Panc1 (cell line): Measurements from ENCODE around the gene GALNTL6. TPM values are rescaled to one million over a fixed set of nuclear protein-coding genes. Genes with fewer than 3 reads are reported as not detected.

Experiments used
- ATAC-seq: fragments of 200-7000 bp; cut with Tn5 transposase; 2 replicates; pipeline ENCODE4 v1.9.1; 2020; ENCODE audit warnings: mild to moderate bottlenecking, moderate library complexity
- BruUV-seq: library from RNA; stranded (reverse); fragments of 400-500 nt; replicated peaks from 2 replicates; lab custom pipeline; 2021; lab: Mats Ljungman, UMichigan
- CTCF ChIA-PET: fragments of 300-600 bp; sonication (Branson Sonifier 250); formaldehyde crosslinking; loops from one replicate; lab custom pipeline; 2022; ENCODE audit warnings: antibody characterized with exemption; lab: Charles Lee
- POLR2A ChIA-PET: fragments of 300-600 bp; sonication (Branson Sonifier 250); formaldehyde crosslinking; loops from one replicate; lab custom pipeline; 2022; ENCODE audit warnings: antibody characterized with exemption; lab: Charles Lee
- DNase-seq: peaks from one replicate; pipeline ENCODE4 v3.0.0-alpha.2; 2010; ENCODE audit warnings: low read depth, low spot score
- H3K27ac ChIP-seq: 2 replicates; pipeline ENCODE4 v1.5.1; 2011; ENCODE audit warnings: mild to moderate bottlenecking, low read length, inconsistent platforms
- H3K27me3 ChIP-seq: fragments of 200-500 bp; sonication (Bioruptor generic); 2 replicates; pipeline ENCODE4 v1.6.0; 2014; ENCODE audit warnings: low read length, inconsistent platforms; ENCODE audit not compliant: control insufficient read depth, insufficient read depth
- H3K36me3 ChIP-seq: fragments of 200-500 bp; sonication (Bioruptor generic); 2 replicates; pipeline ENCODE4 v1.5.1; 2014; ENCODE audit warnings: inconsistent platforms, mild to moderate bottlenecking, low read length, moderate library complexity; ENCODE audit not compliant: control insufficient read depth, insufficient read depth
- H3K4me1 ChIP-seq: 2 replicates; pipeline ENCODE4 v1.5.1; 2011; ENCODE audit warnings: inconsistent platforms, mild to moderate bottlenecking, low read length, moderate library complexity; ENCODE audit not compliant: control insufficient read depth, insufficient read depth
- H3K4me3 ChIP-seq, 2 experiments: 2 replicates each; pipeline ENCODE4 v1.5.1; 2011 to 2012; ENCODE audit warnings: low read depth in 2 of 2, low read length in 2 of 2, mild to moderate bottlenecking in 2 of 2, inconsistent platforms in 1 of 2, moderate library complexity in 1 of 2
- H3K9me3 ChIP-seq: fragments of 200-500 bp; sonication (Bioruptor generic); 2 replicates; pipeline ENCODE4 v1.5.1; 2014; ENCODE audit warnings: low read depth, mild to moderate bottlenecking, inconsistent platforms, low read length, moderate library complexity; ENCODE audit not compliant: control insufficient read depth, insufficient read depth
- POLR2AphosphoS5 ChIP-seq: IDR thresholded peaks from 2 replicates; pipeline ENCODE4 v1.6.1; 2012; ENCODE audit warnings: mild to moderate bottlenecking, low read depth, low read length, moderate library complexity
- SIN3A ChIP-seq: IDR thresholded peaks from 2 replicates; pipeline ENCODE4 v1.6.1; 2012; ENCODE audit warnings: low read depth, mild to moderate bottlenecking, low read length, moderate library complexity, borderline replicate concordance; ENCODE audit not compliant: insufficient read depth
- TCF7L2 ChIP-seq: IDR thresholded peaks from 2 replicates; pipeline ENCODE4 v1.6.1; 2011; ENCODE audit warnings: mild to moderate bottlenecking, low read depth, low read length, inconsistent platforms
- in situ Hi-C: cut with HindIII; loops from 2 replicates; pipeline ENCODE4 v1.10.0; 2016; ENCODE audit warnings: low sequenced_read_pairs, low pct_unique_long_range_greater_than_20kb
- intact Hi-C: fragments of 100-400 bp; cut with micrococcal nuclease; formaldehyde crosslinking; loops from one replicate; pipeline ENCODE4 v1.10.0; 2022; ENCODE audit not compliant: unreplicated experiment
- total RNA-seq: library from RNA; stranded (reverse); gene quantifications from one replicate; pipeline ENCODE4 v1.2.1, GENCODE V29; 2021; ENCODE audit not compliant: unreplicated experiment
- TF ChIP-seq, protein P1 (sequence below): fragments of 450-650 bp; IDR thresholded peaks from 2 replicates; pipeline ENCODE4 v1.5.1; 2017; ENCODE audit warnings: mild to moderate bottlenecking
- TF ChIP-seq, protein P2 (sequence below), 2 experiments: IDR thresholded peaks; 2 replicates each; pipeline ENCODE4 v1.6.1; 2011 to 2012; ENCODE audit warnings: low read depth in 2 of 2, control low read depth in 1 of 2, low read length in 1 of 2, mild to moderate bottlenecking in 1 of 2, moderate library complexity in 1 of 2; ENCODE audit not compliant: insufficient read depth in 1 of 2

The GALNTL6 gene
- total RNA-seq, 1 experiment from 2014 or later, result not detected

DNA sequence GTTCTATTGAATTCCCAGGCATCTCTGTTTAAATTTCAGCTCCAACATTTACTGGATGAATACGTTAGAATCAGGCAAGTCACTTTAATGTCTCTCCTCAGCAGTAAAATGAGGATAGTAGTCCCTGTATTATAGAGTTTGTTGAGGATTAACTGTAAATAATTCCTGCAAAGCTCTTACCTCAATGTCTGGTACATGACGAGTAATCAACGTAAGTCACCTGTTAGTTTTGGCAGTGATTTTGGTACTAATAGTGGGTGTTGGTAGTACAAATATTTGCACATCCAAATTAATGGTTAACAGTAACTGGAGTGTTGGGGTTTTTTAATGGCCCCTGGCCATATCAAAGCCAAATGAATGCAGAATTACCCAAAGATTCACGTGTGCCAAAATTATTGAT, 1165.6 kb downstream of the GALNTL6 start:
- Histone ChIP-seq H3K9me3 (no peaks in the 10 kb centered on the region), H3K4me3 (no peak overlapping the region), H3K36me3 (no peaks in the 10 kb centered on the region), H3K4me1 (no peaks in the 10 kb centered on the region), H3K27ac (no peak overlapping the region), H3K27me3 (no peaks in the 10 kb centered on the region; the same call in 1 of the 2 replicates)
- ChIA-PET CTCF (no interaction called here), POLR2A (no interaction called here)
- in situ Hi-C loops (no loop called here), intact Hi-C loops (no loop called here)
- TF ChIP-seq POLR2AphosphoS5, result no peak
- no peak for TF ChIP-seq SIN3A
- no peak for TF ChIP-seq TCF7L2
- TF ChIP-seq, protein P1, sequence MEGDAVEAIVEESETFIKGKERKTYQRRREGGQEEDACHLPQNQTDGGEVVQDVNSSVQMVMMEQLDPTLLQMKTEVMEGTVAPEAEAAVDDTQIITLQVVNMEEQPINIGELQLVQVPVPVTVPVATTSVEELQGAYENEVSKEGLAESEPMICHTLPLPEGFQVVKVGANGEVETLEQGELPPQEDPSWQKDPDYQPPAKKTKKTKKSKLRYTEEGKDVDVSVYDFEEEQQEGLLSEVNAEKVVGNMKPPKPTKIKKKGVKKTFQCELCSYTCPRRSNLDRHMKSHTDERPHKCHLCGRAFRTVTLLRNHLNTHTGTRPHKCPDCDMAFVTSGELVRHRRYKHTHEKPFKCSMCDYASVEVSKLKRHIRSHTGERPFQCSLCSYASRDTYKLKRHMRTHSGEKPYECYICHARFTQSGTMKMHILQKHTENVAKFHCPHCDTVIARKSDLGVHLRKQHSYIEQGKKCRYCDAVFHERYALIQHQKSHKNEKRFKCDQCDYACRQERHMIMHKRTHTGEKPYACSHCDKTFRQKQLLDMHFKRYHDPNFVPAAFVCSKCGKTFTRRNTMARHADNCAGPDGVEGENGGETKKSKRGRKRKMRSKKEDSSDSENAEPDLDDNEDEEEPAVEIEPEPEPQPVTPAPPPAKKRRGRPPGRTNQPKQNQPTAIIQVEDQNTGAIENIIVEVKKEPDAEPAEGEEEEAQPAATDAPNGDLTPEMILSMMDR, result no peak
- TF ChIP-seq, protein P2, sequence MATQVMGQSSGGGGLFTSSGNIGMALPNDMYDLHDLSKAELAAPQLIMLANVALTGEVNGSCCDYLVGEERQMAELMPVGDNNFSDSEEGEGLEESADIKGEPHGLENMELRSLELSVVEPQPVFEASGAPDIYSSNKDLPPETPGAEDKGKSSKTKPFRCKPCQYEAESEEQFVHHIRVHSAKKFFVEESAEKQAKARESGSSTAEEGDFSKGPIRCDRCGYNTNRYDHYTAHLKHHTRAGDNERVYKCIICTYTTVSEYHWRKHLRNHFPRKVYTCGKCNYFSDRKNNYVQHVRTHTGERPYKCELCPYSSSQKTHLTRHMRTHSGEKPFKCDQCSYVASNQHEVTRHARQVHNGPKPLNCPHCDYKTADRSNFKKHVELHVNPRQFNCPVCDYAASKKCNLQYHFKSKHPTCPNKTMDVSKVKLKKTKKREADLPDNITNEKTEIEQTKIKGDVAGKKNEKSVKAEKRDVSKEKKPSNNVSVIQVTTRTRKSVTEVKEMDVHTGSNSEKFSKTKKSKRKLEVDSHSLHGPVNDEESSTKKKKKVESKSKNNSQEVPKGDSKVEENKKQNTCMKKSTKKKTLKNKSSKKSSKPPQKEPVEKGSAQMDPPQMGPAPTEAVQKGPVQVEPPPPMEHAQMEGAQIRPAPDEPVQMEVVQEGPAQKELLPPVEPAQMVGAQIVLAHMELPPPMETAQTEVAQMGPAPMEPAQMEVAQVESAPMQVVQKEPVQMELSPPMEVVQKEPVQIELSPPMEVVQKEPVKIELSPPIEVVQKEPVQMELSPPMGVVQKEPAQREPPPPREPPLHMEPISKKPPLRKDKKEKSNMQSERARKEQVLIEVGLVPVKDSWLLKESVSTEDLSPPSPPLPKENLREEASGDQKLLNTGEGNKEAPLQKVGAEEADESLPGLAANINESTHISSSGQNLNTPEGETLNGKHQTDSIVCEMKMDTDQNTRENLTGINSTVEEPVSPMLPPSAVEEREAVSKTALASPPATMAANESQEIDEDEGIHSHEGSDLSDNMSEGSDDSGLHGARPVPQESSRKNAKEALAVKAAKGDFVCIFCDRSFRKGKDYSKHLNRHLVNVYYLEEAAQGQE (IDR thresholded peaks at IDR 0.05; ENCODE audit: insufficient read depth in 1 of 2, low read depth in 2 of 2, low read length in 1 of 2), result no peak
- DNase-seq (no peak), ATAC-seq (no peak)
- BruUV-seq, result no TSS peak

DNA sequence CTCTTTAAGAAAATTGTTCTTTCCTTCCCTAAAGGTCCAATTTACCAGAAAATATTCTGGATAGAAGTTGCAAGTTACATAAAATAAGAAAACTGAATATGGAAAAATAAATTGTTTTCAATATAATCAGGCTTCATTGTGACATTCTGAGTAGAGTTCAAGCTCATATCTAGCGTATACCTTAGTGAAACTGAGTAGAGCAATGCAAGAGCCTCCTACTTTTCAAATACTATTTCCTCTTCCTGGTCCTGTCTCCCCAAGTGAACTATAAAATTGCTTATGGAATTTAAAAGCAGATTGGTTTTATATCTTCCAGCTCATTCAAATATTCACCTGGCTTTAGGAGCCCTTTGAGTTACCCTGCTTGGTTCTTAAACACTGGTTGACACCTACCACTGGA, 1166.1 kb downstream of the GALNTL6 start:
- Histone ChIP-seq H3K27me3 (no peaks in the 10 kb centered on the region; the same call in 1 of the 2 replicates), H3K9me3 (no peaks in the 10 kb centered on the region), H3K4me3 (no peak overlapping the region), H3K4me1 (no peaks in the 10 kb centered on the region), H3K27ac (no peak overlapping the region), H3K36me3 (no peaks in the 10 kb centered on the region)
- no TSS peak for BruUV-seq
- CTCF ChIA-PET, result no interaction called here
- POLR2A ChIA-PET, result no interaction called here
- TF ChIP-seq POLR2AphosphoS5, result no peak
- TF ChIP-seq, protein P1, result no peak
- TF ChIP-seq TCF7L2, result no peak
- intact Hi-C loops (no loop called here), in situ Hi-C loops (no loop called here)
- no peak for DNase-seq
- no peak for ATAC-seq
